ENCODE data around the gene SCARF2.
"Not testable (repeated sequence)": the region's sequence is repeated elsewhere in the genome, so short reads cannot be mapped to it uniquely, and the experiment has no call there.

Gene SCARF2

DNA sequence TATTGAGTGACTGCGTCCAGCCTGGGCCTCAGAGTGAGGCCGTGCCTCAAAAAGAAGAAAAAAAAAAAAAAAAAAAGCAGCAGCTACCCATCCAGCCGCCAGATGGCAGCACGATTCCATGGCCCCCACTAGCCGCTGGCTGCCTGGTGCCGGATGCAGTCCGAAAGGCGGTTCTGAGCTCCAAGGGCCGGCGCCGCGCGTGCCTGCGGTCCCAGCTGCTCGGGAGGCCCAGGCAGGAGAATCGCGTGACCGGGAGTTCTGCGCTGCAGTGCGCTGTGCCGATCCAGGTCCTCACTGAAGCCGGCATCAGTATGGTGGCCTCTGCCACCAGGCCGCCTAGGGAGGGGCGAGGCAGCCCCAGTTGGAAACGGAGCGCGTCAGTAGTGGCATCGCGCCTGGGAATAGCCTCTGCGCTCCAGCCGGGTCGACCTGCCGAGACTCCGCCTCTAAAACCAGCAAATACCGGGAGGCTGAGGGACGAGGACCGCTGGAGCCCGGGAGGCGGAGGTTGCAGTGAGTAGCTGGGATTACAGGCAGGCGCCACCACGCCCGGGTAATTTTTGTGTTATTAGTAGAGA is 19.3 kb downstream of the SCARF2 start:
- peak overlapping the region; percentile 55 to 76 for H3K4me3 ChIP-seq (ENCODE audit: low read length in 2 of 2)
- H3K9me3 ChIP-seq (ENCODE audit: control insufficient read depth in 2 of 2, low read length in 2 of 2) = no peaks in the 10 kb centered on the region
- H3K4me1 ChIP-seq (ENCODE audit: control insufficient read depth, insufficient read depth, low read length) = peaks cover 14% of the 10 kb centered on the region
- no peak overlapping the region for H3K27ac ChIP-seq (ENCODE audit: low read length)
- no peaks in the 10 kb centered on the region for H3K36me3 ChIP-seq (ENCODE audit: control insufficient read depth in 2 of 2, insufficient read depth in 2 of 2, low read length in 2 of 2)
- peak overlapping the region; percentile 42 to 51 for H3K9ac ChIP-seq (ENCODE audit: low read length in 2 of 2)
- no peaks in the 10 kb centered on the region for H3K27me3 ChIP-seq (ENCODE audit: control insufficient read depth in 1 of 2, insufficient read depth in 2 of 2, low read length in 2 of 2)

DNA sequence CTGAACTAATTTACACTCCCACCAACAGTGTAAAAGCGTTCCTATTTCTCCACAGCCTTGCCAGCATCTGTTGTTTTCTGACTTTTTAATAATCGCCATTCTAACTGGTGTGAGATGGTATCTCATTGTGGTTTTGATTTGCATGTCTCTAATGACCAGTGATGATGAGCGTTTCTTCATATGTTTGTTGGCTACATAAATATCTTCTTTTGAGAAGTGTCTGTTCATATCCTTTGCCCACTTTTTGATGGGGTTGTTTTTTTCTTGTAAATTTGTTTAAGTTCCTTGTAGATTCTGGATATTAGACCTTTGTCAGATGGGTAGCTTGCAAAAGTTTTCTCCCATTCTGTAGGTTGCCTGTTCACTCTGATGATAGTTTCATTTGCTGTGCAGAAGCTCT is 21.9 kb downstream of the SCARF2 start:
- not testable (repeated sequence) for H3K27me3 ChIP-seq (ENCODE audit: control insufficient read depth in 1 of 2, insufficient read depth in 2 of 2, low read length in 2 of 2); H3K4me3 ChIP-seq (ENCODE audit: low read length in 2 of 2); H3K9me3 ChIP-seq (ENCODE audit: control insufficient read depth in 2 of 2, low read length in 2 of 2); H3K27ac ChIP-seq (ENCODE audit: low read length); H3K9ac ChIP-seq (ENCODE audit: low read length in 2 of 2); H3K36me3 ChIP-seq (ENCODE audit: control insufficient read depth in 2 of 2, insufficient read depth in 2 of 2, low read length in 2 of 2); H3K4me1 ChIP-seq (ENCODE audit: control insufficient read depth, insufficient read depth, low read length)

DNA sequence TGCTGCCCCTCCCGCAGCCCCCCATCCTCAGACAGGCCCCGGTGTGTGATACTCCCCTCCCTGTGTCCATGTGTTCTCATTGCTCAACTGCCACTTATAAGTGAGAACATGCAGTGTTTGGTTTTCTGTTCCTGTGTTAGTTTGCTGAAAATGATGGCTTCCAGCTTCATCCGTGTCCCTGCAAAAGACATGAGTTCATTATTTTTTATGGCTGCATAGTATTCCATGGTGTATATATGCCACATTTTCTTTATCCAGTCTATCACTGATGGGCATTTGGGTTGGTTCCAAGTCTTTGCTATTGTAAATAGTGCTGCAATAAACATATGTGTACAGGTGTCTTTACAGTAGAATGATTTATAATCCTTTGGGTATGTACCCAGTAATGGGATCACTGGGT is 22.4 kb downstream of the SCARF2 start:
- not testable (repeated sequence) for H3K4me3 ChIP-seq (ENCODE audit: low read length in 2 of 2); H3K27me3 ChIP-seq (ENCODE audit: control insufficient read depth in 1 of 2, insufficient read depth in 2 of 2, low read length in 2 of 2); H3K9ac ChIP-seq (ENCODE audit: low read length in 2 of 2); H3K4me1 ChIP-seq (ENCODE audit: control insufficient read depth, insufficient read depth, low read length); H3K36me3 ChIP-seq (ENCODE audit: control insufficient read depth in 2 of 2, insufficient read depth in 2 of 2, low read length in 2 of 2); H3K27ac ChIP-seq (ENCODE audit: low read length); H3K9me3 ChIP-seq (ENCODE audit: control insufficient read depth in 2 of 2, low read length in 2 of 2)

DNA sequence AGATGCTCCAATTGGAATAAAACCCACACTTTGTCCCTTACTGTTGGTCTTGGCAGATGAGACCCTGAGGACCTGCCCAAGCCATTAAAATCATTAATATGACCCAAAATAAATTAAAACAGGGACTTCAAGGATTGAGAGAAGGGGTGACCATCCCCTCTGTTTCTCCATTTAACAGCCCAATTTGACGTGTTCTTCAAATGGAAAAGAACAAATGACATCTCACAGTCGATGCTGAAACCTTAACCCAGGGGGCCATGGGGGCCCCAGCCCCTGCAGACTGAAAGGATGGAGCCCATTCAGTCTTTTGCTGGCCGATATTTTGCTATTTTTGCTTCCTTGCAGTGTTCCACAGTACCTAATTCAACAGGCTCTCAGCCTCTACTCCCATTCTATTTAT is 23.2 kb downstream of the SCARF2 start:
- Histone ChIP-seq H3K27ac (ENCODE audit: low read length) (no peak overlapping the region), H3K27me3 (ENCODE audit: control insufficient read depth in 1 of 2, insufficient read depth in 2 of 2, low read length in 2 of 2) (no peaks in the 10 kb centered on the region), H3K4me3 (ENCODE audit: low read length in 2 of 2) (no peak overlapping the region), H3K4me1 (ENCODE audit: control insufficient read depth, insufficient read depth, low read length) (peaks cover 5% of the 10 kb centered on the region), H3K9me3 (ENCODE audit: control insufficient read depth in 2 of 2, low read length in 2 of 2) (no peaks in the 10 kb centered on the region), H3K9ac (ENCODE audit: low read length in 2 of 2) (no peak overlapping the region), H3K36me3 (ENCODE audit: control insufficient read depth in 2 of 2, insufficient read depth in 2 of 2, low read length in 2 of 2) (no peaks in the 10 kb centered on the region)

DNA sequence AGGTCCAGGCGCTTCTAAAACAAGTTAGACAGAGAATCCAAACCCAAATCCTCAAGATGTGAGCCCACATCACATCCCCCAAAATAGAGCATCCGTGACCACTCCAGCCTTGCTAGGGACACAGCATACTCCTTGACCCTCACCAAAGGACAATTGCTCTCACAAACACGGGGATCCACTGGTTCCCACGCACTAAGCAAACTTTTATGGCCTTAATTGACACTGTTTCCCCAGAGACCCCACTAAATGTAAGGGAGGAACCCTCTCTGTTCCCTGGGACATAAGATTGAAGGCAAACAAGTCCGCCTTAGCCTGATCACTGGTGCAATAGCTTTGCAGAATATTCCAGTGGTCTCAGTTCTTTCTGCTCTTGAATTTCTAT is 23.6 kb downstream of the SCARF2 start:
- no peaks in the 10 kb centered on the region for H3K27me3 ChIP-seq (ENCODE audit: control insufficient read depth in 1 of 2, insufficient read depth in 2 of 2, low read length in 2 of 2)
- peaks cover 5% of the 10 kb centered on the region for H3K4me1 ChIP-seq (ENCODE audit: control insufficient read depth, insufficient read depth, low read length)
- H3K36me3 ChIP-seq (ENCODE audit: control insufficient read depth in 2 of 2, insufficient read depth in 2 of 2, low read length in 2 of 2) = no peaks in the 10 kb centered on the region
- H3K27ac ChIP-seq (ENCODE audit: low read length) = no peak overlapping the region
- H3K9me3 ChIP-seq (ENCODE audit: control insufficient read depth in 2 of 2, low read length in 2 of 2) = no peaks in the 10 kb centered on the region
- H3K9ac ChIP-seq (ENCODE audit: low read length in 2 of 2) = no peak overlapping the region
- no peak overlapping the region for H3K4me3 ChIP-seq (ENCODE audit: low read length in 2 of 2)

DNA sequence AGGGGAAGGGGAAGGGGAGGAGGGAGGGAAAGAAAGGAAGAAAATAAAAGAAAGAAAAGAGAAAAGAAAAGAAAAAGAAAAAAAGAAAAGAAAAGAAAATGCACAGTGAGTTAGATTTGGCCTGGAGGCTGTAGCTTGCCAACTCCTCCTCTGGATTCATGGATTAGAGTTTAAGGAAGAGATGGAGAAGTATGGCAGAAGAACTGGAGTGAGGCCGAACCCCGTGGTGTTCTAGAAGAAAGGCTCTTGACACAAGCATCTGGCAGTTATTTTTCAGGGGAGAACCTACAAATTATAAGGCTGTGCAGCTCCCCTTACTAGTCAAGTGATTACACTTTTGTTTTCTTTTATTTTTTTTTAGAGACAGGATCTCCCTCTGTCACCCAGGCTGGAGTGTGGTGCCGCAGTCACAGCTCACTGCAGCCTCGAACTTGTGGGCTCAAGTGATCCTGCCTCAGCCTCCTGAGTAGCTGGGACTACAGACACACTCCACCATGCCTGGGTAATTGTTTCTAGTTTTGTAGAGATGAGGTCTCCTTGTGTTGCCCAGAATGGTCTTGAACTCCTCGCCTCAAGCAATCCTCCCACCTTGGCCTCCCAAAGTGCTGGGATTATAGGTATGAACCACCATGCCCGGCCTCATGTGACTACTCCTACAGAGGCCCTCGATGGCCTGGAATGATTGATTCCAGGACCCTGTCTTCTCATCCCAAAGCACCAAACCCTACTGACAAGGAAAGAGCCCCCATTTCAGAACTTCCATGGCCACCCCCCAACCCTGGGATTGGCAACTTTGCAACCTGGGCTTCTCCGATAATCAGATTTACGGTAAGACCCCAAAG is 24.2 kb downstream of the SCARF2 start:
- H3K27ac ChIP-seq (ENCODE audit: low read length) = no peak overlapping the region
- peaks cover 3% of the 10 kb centered on the region for H3K4me1 ChIP-seq (ENCODE audit: control insufficient read depth, insufficient read depth, low read length)
- H3K9ac ChIP-seq (ENCODE audit: low read length in 2 of 2) = no peak overlapping the region
- no peak overlapping the region for H3K4me3 ChIP-seq (ENCODE audit: low read length in 2 of 2)
- H3K27me3 ChIP-seq (ENCODE audit: control insufficient read depth in 1 of 2, insufficient read depth in 2 of 2, low read length in 2 of 2) = no peaks in the 10 kb centered on the region
- H3K36me3 ChIP-seq (ENCODE audit: control insufficient read depth in 2 of 2, insufficient read depth in 2 of 2, low read length in 2 of 2) = no peaks in the 10 kb centered on the region
- H3K9me3 ChIP-seq (ENCODE audit: control insufficient read depth in 2 of 2, low read length in 2 of 2) = no peaks in the 10 kb centered on the region

DNA sequence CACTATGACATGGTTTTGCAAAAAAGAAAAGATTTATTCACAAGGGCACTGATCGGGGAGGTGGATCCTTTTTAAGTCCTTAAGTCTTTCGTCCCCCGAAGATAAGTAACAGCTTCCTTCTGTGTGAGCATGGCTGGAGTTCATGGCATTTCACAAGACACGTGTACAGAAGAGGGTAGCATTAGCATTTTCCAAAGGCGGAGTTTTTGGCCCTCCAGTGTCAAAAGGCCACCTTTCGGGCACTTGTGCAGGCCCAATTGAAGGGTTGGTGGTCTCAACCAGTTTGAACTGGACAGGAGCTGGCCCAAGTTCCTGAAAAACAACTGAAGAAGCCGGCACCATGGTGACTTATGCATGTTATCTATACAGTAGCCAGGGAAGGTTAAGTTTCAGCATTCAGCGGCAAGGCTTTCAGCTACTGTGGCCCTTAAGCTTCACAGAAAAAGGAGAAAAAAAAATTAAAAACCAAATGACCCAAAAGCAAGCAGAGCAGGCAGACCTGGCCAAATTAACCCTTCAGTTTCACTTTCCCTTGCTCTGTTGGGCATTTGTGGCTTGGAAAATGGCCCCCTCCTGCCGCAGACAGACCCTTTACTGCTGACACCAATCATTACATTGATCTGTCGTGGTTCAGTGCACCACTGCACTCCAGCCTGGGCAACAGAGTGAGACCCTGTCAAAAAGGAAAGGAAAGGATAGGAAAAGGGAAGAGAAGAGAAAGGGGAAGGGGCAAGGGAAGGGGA is 25.0 kb downstream of the SCARF2 start:
- Histone ChIP-seq H3K36me3 (ENCODE audit: control insufficient read depth in 2 of 2, insufficient read depth in 2 of 2, low read length in 2 of 2) (no peaks in the 10 kb centered on the region), H3K27me3 (ENCODE audit: control insufficient read depth in 1 of 2, insufficient read depth in 2 of 2, low read length in 2 of 2) (no peaks in the 10 kb centered on the region), H3K4me1 (ENCODE audit: control insufficient read depth, insufficient read depth, low read length) (no peaks in the 10 kb centered on the region), H3K27ac (ENCODE audit: low read length) (no peak overlapping the region), H3K9ac (ENCODE audit: low read length in 2 of 2) (no peak overlapping the region), H3K4me3 (ENCODE audit: low read length in 2 of 2) (no peak overlapping the region), H3K9me3 (ENCODE audit: control insufficient read depth in 2 of 2, low read length in 2 of 2) (no peaks in the 10 kb centered on the region)

DNA sequence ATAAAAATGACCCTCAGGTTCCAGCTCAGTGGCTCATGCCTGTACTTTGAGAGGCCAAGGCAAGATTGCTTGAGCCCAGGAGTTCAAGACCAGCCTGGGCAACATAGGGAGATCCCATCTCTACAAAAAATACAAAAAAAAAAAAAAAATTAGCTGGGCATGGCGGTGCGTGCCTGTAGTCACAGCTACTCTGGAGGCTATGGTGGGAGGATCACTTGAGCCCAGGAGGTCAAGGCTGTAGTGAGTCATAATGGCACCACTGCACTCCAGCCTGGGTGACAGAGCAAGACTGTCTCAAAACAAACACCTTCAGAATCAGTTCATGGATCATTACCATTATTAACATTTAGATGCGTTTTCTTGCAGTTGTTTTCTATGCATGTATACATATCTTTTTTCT is 28.2 kb downstream of the SCARF2 start:
- not testable (repeated sequence) for H3K27ac ChIP-seq (ENCODE audit: low read length); H3K9me3 ChIP-seq (ENCODE audit: control insufficient read depth in 2 of 2, low read length in 2 of 2); H3K4me3 ChIP-seq (ENCODE audit: low read length in 2 of 2); H3K9ac ChIP-seq (ENCODE audit: low read length in 2 of 2); H3K27me3 ChIP-seq (ENCODE audit: control insufficient read depth in 1 of 2, insufficient read depth in 2 of 2, low read length in 2 of 2); H3K4me1 ChIP-seq (ENCODE audit: control insufficient read depth, insufficient read depth, low read length)
- peaks cover 14 to 18% of the 10 kb centered on the region in 2 donors for H3K36me3 ChIP-seq (ENCODE audit: control insufficient read depth in 2 of 2, insufficient read depth in 2 of 2, low read length in 2 of 2)

DNA sequence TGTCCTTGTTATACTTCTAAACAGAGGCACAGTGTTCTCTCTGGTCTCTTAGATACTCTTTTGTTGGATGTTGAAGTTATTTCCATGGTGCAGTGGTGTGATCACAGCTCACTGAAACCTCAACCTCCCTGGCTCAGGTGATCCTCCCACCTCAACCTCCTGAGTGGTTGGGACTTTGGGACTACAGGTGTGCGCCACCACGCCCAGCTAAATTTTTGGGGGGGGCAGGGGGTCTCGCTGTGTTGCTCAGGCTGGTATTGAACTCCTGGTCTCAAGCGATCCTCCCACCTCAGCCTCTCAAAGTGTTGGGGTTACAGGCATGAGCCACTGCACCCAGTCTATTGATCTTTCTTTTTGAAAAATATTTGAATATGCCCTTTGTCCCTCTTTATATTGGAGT is 28.7 kb downstream of the SCARF2 start:
- no peak overlapping the region for H3K27ac ChIP-seq (ENCODE audit: low read length)
- H3K4me1 ChIP-seq (ENCODE audit: control insufficient read depth, insufficient read depth, low read length) = no peaks in the 10 kb centered on the region
- no peak overlapping the region for H3K4me3 ChIP-seq (ENCODE audit: low read length in 2 of 2)
- peaks cover 14 to 21% of the 10 kb centered on the region in 2 donors for H3K36me3 ChIP-seq (ENCODE audit: control insufficient read depth in 2 of 2, insufficient read depth in 2 of 2, low read length in 2 of 2)
- no peak overlapping the region for H3K9ac ChIP-seq (ENCODE audit: low read length in 2 of 2)
- H3K9me3 ChIP-seq (ENCODE audit: control insufficient read depth in 2 of 2, low read length in 2 of 2) = no peaks in the 10 kb centered on the region
- H3K27me3 ChIP-seq (ENCODE audit: control insufficient read depth in 1 of 2, insufficient read depth in 2 of 2, low read length in 2 of 2) = no peaks in the 10 kb centered on the region

DNA sequence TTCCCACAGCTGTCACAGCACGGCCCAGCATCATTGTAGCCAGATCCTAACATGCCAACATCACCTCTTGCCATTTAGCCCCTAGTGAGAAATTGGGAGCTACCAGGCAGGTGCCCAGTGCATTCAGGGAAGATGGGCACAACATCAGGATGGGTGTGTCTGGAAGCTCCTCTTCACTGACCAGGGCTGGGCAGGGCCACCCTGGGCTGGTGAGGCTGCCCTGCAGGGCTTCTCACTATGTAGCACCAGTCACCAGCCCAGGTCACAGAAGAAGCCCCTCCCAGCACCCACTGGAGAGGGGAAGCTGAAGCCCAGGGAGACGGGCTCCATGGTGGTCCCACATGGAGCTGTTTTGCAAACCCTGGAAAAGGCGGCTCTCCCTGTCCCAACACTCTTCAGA is 29.8 kb downstream of the SCARF2 start:
- H3K9me3 ChIP-seq (ENCODE audit: control insufficient read depth in 2 of 2, low read length in 2 of 2) = no peaks in the 10 kb centered on the region
- no peak overlapping the region for H3K4me3 ChIP-seq (ENCODE audit: low read length in 2 of 2)
- H3K36me3 ChIP-seq (ENCODE audit: control insufficient read depth in 2 of 2, insufficient read depth in 2 of 2, low read length in 2 of 2) = peaks cover 18 to 24% of the 10 kb centered on the region in 2 donors
- no peaks in the 10 kb centered on the region for H3K4me1 ChIP-seq (ENCODE audit: control insufficient read depth, insufficient read depth, low read length)
- no peaks in the 10 kb centered on the region for H3K27me3 ChIP-seq (ENCODE audit: control insufficient read depth in 1 of 2, insufficient read depth in 2 of 2, low read length in 2 of 2)
- H3K27ac ChIP-seq (ENCODE audit: low read length) = no peak overlapping the region
- no peak overlapping the region for H3K9ac ChIP-seq (ENCODE audit: low read length in 2 of 2)

Measured in stomach smooth muscle (tissue), 2 donors.